Right lobe of liver (tissue), 6 donors: ENCODE measurements around the gene RBM47. TPM values are rescaled to one million over a fixed set of nuclear protein-coding genes. Genes with fewer than 3 reads are reported as not detected.
A peak's percentile ranks its signal among the peaks of the same experiment; 100 is the strongest.
"Not testable (repeated sequence)": the region's sequence is repeated elsewhere in the genome, so short reads cannot be mapped to it uniquely, and the experiment has no call there.

Experiments
- ATAC-seq, 4 donors: fragments of 200-7000 bp; cut with Tn5 transposase; one replicate each; pipeline ENCODE4 v1.9.1; 2020; ENCODE audit warnings: mild to moderate bottlenecking in 4 of 4, moderate library complexity in 4 of 4
- DNase-seq, 3 donors: peaks; one replicate each; pipeline ENCODE4 v3.0.0-alpha.2; 2020
- H3K27ac ChIP-seq, 3 donors: fragments of 200-600 bp; one replicate each; pipeline ENCODE4 v1.8.0; 2022
- H3K27me3 ChIP-seq, 2 donors: fragments of 200-600 bp; one replicate each; pipeline ENCODE4 v1.8.0; 2022
- H3K36me3 ChIP-seq, 4 donors: fragments of 200-600 bp; sonication (generic) in 1 of 4; one replicate each; pipeline versions ENCODE4 v1.5.1 to v1.8.0; 2017 to 2022; ENCODE audit warnings: control low read depth in 1 of 4
- H3K4me1 ChIP-seq, 4 donors: fragments of 200-600 bp; sonication (generic) in 1 of 4; one replicate each; pipeline versions ENCODE4 v1.5.1 to v1.8.0; 2017 to 2022; ENCODE audit warnings: control low read depth in 1 of 4
- H3K4me3 ChIP-seq, 3 donors: fragments of 200-600 bp; one replicate each; pipeline ENCODE4 v1.8.0; 2022
- H3K9me3 ChIP-seq, 4 donors: fragments of 200-600 bp; sonication (generic) in 1 of 4; one replicate each; pipeline versions ENCODE4 v1.5.1 to v1.8.0; 2017 to 2022; ENCODE audit warnings: control low read depth in 1 of 4
- CTCF ChIP-seq, 4 donors: fragments of 200-600 bp in 3 of 4; fragments of 450-650 bp in 1 of 4; IDR thresholded peaks; one replicate each; pipeline versions ENCODE4 v1.5.1 to v1.8.0; 2016 to 2022; ENCODE audit warnings: antibody characterized with exemption in 4 of 4, mild to moderate bottlenecking in 2 of 4
- POLR2A ChIP-seq: fragments of 450-650 bp; IDR thresholded peaks from one replicate; pipeline ENCODE4 v1.6.1; 2017; ENCODE audit warnings: antibody characterized with exemption, mild to moderate bottlenecking
- WGBS: methylation state at CpG from one replicate; pipeline ENCODE4 v1.1.6; 2018; ENCODE audit warnings: low coverage, low lambda C conversion rate; ENCODE audit not compliant: insufficient coverage; ENCODE audit errors: missing lambda C conversion rate; 5-methylcytosine and 5-hydroxymethylcytosine counted together
- intact Hi-C, 2 donors: fragments of 100-400 bp; cut with DNase I; formaldehyde crosslinking; loops; one replicate each; pipeline versions ENCODE4 v1.11.2 to v1.14.1; 2022
- total RNA-seq, 6 experiments: library from RNA; depleted of rRNA in 2 of 6; stranded (reverse); fragments of >200 nt in 2 of 6; fragmentation: NEBNext Ultra II Directional in 3 of 6; extraction: Animal tissue kit (Norgen Biotek cat#: 25700) in 3 of 6; gene quantifications; one replicate each; pipeline versions ENCODE4 v1.1.0 to v1.2.4, GENCODE V29; 2016 to 2023
- donor health status: DM: no; HTN: yes; CAD: no.
- donor health status: DM: no; HTN: no; CAD: no.
- donor health status: DM: no; HTN: no; CAD: no.
- donor health status: DM: no; HTN: yes; CAD: no.
- donor health status: DM: no; HTN: yes; CAD: no.

Gene RBM47
- total RNA-seq, 6 experiments from 2014 or later = 29.5 to 85.0 (median 51.1) TPM

- H3K36me3 ChIP-seq = peaks cover 0 to 8% (median 0%) of the 10 kb centered on the region in 4 donors
- H3K9me3 ChIP-seq = no peaks in the 10 kb centered on the region
- no peaks in the 10 kb centered on the region for H3K27me3 ChIP-seq
- peak in 1 of 4 donors; percentile 17 for ATAC-seq
- H3K4me1 ChIP-seq = peaks cover 0 to 76% (median 25%) of the 10 kb centered on the region in 4 donors
- TF ChIP-seq CTCF (IDR thresholded peaks at IDR 0.05) (no peak), POLR2A (no peak)
- H3K4me3 ChIP-seq = no peak overlapping the region
- no peak for DNase-seq
- 57% methylated on average over 11 of the region's 11 CpGs for WGBS
- H3K27ac ChIP-seq = peak overlapping the region; percentile 24 to 88 (median 84)
- intact Hi-C loops = no loop called here
These were observed 81.4 kb downstream of the RBM47 start for GRCh38 chr4:40548256-40548655.

- H3K4me1 ChIP-seq = peaks cover 0 to 75% (median 25%) of the 10 kb centered on the region in 4 donors
- WGBS = no CpG with 5 or more reads among the region's 2 CpGs
These were observed 81.9 kb downstream of the RBM47 start for GRCh38 chr4:40547789-40548132.

GRCh38 chr4:40546969-40547788, 82.5 kb downstream of the RBM47 start:
- H3K36me3 ChIP-seq = peaks cover 0 to 14% (median 0%) of the 10 kb centered on the region in 4 donors
- H3K4me3 ChIP-seq = no peak overlapping the region
- WGBS = 59% methylated on average over 4 of the region's 4 CpGs
- TF ChIP-seq CTCF (IDR thresholded peaks at IDR 0.05) = no peak
- TF ChIP-seq POLR2A = no peak
- H3K9me3 ChIP-seq = no peaks in the 10 kb centered on the region
- intact Hi-C loops = no loop called here
- DNase-seq = no peak
- peak; percentile 1 to 25 (median 8) for ATAC-seq
- no peaks in the 10 kb centered on the region for H3K27me3 ChIP-seq
- peak overlapping the region; percentile 24 to 88 (median 84) for H3K27ac ChIP-seq
- H3K4me1 ChIP-seq = peaks cover 0 to 69% (median 25%) of the 10 kb centered on the region in 4 donors

More at GRCh38 chr4:40547789-40548132, 81.9 kb downstream of the RBM47 start:
- Histone ChIP-seq H3K27ac (peak overlapping the region; percentile 24 to 88 (median 84)), H3K4me3 (no peak overlapping the region), H3K36me3 (peaks cover 0 to 12% (median 0%) of the 10 kb centered on the region in 4 donors), H3K9me3 (no peaks in the 10 kb centered on the region), H3K27me3 (no peaks in the 10 kb centered on the region)
- DNase-seq (no peak), ATAC-seq (no peak)
- intact Hi-C loops = no loop called here
- TF ChIP-seq POLR2A = no peak
- no peak for TF ChIP-seq CTCF (IDR thresholded peaks at IDR 0.05)

- peak overlapping the region; percentile 44 to 88 (median 84) for H3K27ac ChIP-seq
- ATAC-seq (peak; percentile 75 to 91 (median 82)), DNase-seq (peak in 2 of 3 donors; percentile 47 to 86)
These were observed 83.2 kb downstream of the RBM47 start for GRCh38 chr4:40546506-40546905.

GRCh38 chr4:40545487-40545886, 84.2 kb downstream of the RBM47 start:
- Histone ChIP-seq H3K27ac (peak overlapping the region in 1 of 3 donors; percentile 84), H3K36me3 (peaks cover 0 to 14% (median 0%) of the 10 kb centered on the region in 4 donors), H3K4me1 (peaks cover 0 to 66% (median 18%) of the 10 kb centered on the region in 4 donors)
- intact Hi-C loops, DNase-seq, H3K27me3 ChIP-seq, H3K4me3 ChIP-seq, H3K9me3 ChIP-seq, ATAC-seq: not testable (repeated sequence)
- WGBS = 82% methylated on average over 1 of the region's 6 CpGs

More at GRCh38 chr4:40546506-40546905, 83.2 kb downstream of the RBM47 start:
- 14% methylated on average over 4 of the region's 4 CpGs for WGBS
- intact Hi-C loops = no loop called here
- H3K4me1 ChIP-seq = peaks cover 0 to 65% (median 22%) of the 10 kb centered on the region in 4 donors
- no peaks in the 10 kb centered on the region for H3K9me3 ChIP-seq
- H3K36me3 ChIP-seq = peaks cover 0 to 14% (median 0%) of the 10 kb centered on the region in 4 donors
- H3K27me3 ChIP-seq = no peaks in the 10 kb centered on the region
- H3K4me3 ChIP-seq = no peak overlapping the region
- TF ChIP-seq POLR2A = no peak
